Osteocyte (in vitro differentiated cells): Measurements from ENCODE around the gene TRMT61A. TPM values are rescaled to one million over a fixed set of nuclear protein-coding genes. Genes with fewer than 3 reads are reported as not detected.

Experiments
- DNase-seq: peaks from one replicate; pipeline ENCODE4 v3.0.0; 2021; ENCODE audit warnings: mixed read lengths; ENCODE audit not compliant: unreplicated experiment; ENCODE audit errors: extremely low spot score
- H3K27ac Mint-ChIP-seq: one replicate; pipeline ENCODE4 v1.8.0; 2021; ENCODE audit warnings: mild to moderate bottlenecking, mixed read lengths; ENCODE audit not compliant: unreplicated experiment
- H3K27me3 Mint-ChIP-seq: one replicate; pipeline ENCODE4 v1.8.0; 2021; ENCODE audit warnings: mixed read lengths; ENCODE audit not compliant: unreplicated experiment
- H3K36me3 Mint-ChIP-seq: one replicate; pipeline ENCODE4 v1.8.0; 2021; ENCODE audit warnings: mixed read lengths; ENCODE audit not compliant: unreplicated experiment
- H3K4me1 Mint-ChIP-seq: one replicate; pipeline ENCODE4 v1.8.0; 2021; ENCODE audit warnings: mixed read lengths; ENCODE audit not compliant: unreplicated experiment
- H3K4me3 Mint-ChIP-seq: one replicate; pipeline ENCODE4 v1.8.0; 2021; ENCODE audit warnings: mild to moderate bottlenecking, moderate library complexity, mixed read lengths; ENCODE audit not compliant: unreplicated experiment
- H3K9me3 Mint-ChIP-seq: one replicate; pipeline ENCODE4 v1.8.0; 2021; ENCODE audit warnings: mixed read lengths; ENCODE audit not compliant: unreplicated experiment
- CTCF ChIP-seq: fragments of 200-600 bp; sonication (generic); IDR thresholded peaks from 2 replicates; pipeline ENCODE4 v1.5.0; 2021; ENCODE audit warnings: antibody characterized with exemption, mild to moderate bottlenecking, moderate library complexity
- total RNA-seq: library from RNA; stranded (reverse); gene quantifications from 2 replicates; pipeline ENCODE4 v1.2.1, GENCODE V29; 2021

The TRMT61A gene
- total RNA-seq, 1 donor from 2014 or later, result 11.5 TPM

GRCh38 chr14:103550451-103551337, 21.7 kb downstream of the TRMT61A start:
- Mint-ChIP-seq H3K9me3 (no peaks in the 10 kb centered on the region), H3K27ac (peak overlapping the region; percentile 44), H3K36me3 (no peaks in the 10 kb centered on the region), H3K27me3 (no peaks in the 10 kb centered on the region), H3K4me3 (no peak overlapping the region), H3K4me1 (peaks cover 27% of the 10 kb centered on the region)
- TF ChIP-seq CTCF, result no peak
- DNase-seq, result no peak

DNA sequence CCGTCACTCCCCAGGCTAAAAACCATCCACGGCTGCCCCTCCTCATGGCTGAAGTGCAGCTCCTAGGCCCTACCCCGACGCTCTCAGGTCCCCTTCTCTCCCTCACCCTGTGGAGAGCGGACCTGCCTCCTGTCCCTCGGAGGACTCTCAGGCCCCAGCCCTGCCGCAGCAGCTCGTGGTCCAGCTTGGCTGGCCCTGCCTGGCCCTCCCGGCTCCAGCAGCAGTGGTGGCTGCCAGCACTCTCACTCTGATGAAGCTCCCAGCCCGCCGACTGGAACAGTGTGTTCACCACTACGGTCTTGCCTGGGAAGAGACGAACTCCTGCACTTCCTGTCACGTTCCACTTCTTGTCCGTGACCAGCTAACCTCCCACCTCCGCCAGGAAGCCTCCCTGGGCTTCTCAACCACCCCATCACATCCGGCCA, 22.4 kb downstream of the TRMT61A start:
- no peak for TF ChIP-seq CTCF
- H3K27ac Mint-ChIP-seq, result peak overlapping the region; percentile 85
- H3K9me3 Mint-ChIP-seq, result no peaks in the 10 kb centered on the region
- peaks cover 26% of the 10 kb centered on the region for H3K4me1 Mint-ChIP-seq
- no peaks in the 10 kb centered on the region for H3K36me3 Mint-ChIP-seq
- DNase-seq, result no peak
- no peaks in the 10 kb centered on the region for H3K27me3 Mint-ChIP-seq
- no peak overlapping the region for H3K4me3 Mint-ChIP-seq

DNA sequence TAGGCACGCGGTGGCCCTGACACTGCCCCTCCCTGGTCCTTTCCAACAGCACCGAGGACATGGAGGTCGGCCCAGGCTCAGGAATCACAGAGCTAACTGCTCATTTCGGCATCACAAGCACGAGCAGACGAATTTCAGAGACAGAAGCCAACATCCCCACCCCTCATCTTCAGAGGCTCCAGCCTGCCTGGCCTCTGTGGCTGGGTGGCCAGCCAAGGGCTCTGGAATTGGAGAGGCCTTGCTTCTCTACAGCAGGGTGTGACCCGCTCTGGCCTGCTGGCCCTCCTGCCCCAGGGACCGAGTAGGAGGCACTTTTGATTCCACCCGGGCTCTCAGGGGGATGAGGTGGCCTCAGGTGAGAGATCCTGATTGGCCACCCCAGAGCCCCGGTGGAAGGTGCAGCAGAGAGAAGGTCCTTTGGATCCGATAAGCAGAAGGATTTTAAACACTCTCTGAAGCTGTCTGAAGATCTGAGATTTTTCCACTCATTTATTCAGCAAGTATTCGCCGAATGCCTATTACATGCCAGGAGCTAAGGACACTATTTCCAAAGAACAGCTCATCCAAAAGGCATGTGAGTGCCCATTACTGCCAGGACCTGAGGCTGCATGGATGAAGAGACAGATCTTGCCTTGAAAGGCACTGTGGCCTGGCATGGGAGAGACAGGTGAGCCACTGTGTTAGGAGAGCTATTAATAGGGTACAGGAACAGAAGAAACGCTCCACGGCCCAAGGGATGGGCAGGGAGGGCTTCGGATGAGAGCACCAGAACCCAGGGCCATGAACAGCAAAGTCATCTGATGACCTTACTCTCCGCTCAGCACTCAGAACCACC, 23.2 kb downstream of the TRMT61A start:
- peak overlapping the region; percentile 85 for H3K27ac Mint-ChIP-seq
- no peaks in the 10 kb centered on the region for H3K36me3 Mint-ChIP-seq
- H3K4me1 Mint-ChIP-seq, result peaks cover 25% of the 10 kb centered on the region
- no peak for TF ChIP-seq CTCF
- no peak overlapping the region for H3K4me3 Mint-ChIP-seq
- no peak for DNase-seq
- no peaks in the 10 kb centered on the region for H3K27me3 Mint-ChIP-seq
- H3K9me3 Mint-ChIP-seq, result no peaks in the 10 kb centered on the region

GRCh38 chr14:103552846-103553210, 23.8 kb downstream of the TRMT61A start:
- Mint-ChIP-seq H3K27ac (peak overlapping the region; percentile 85), H3K36me3 (no peaks in the 10 kb centered on the region), H3K4me3 (no peak overlapping the region), H3K9me3 (no peaks in the 10 kb centered on the region), H3K27me3 (no peaks in the 10 kb centered on the region), H3K4me1 (peaks cover 25% of the 10 kb centered on the region)
- no peak for DNase-seq
- no peak for TF ChIP-seq CTCF
